NK-92 (cell line): Measurements from ENCODE around the gene INPP5A.

ENCODE experiments used
- DNase-seq: peaks from one replicate; lab custom pipeline; 2025; ENCODE audit not compliant: unreplicated experiment; lab: John Stamatoyannopoulos, UW

Gene INPP5A

DNA sequence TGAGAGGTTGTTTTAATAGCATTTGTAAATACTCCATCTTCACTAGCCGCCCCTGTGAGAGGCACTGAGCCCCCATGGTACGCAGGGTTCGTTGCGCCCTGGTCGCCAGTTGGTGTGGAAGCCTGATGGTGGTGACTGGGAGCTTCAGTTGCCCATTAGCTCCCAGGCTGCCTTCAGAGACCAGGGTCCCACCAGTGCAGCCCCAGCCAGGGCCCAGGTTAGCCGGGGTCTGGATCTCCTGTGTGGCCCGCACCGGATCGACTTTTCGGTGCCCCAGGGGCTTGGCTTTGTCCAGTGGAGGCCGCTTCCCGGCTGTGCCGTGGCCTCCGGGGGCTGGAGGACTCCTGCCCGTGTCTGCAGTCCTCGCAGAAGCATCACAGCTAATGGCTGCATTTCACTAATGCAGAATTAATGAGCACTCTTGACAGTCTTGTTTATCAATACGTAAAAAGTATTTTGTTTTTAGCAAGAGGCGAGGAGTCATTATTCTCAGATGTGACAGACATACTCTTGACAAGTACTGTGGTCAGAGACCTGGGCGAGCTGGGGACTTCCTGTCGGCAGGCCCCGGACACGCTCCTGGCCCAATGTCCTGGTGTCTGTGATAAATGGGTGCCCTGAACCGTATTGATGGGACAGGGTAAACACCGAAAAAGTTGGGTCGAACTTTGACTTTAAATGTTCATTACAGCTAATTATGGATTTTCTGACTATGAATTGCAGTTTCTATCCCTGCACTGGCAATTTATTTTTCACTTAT is 148.5 kb downstream of the INPP5A start:
- no peak for DNase-seq

DNA sequence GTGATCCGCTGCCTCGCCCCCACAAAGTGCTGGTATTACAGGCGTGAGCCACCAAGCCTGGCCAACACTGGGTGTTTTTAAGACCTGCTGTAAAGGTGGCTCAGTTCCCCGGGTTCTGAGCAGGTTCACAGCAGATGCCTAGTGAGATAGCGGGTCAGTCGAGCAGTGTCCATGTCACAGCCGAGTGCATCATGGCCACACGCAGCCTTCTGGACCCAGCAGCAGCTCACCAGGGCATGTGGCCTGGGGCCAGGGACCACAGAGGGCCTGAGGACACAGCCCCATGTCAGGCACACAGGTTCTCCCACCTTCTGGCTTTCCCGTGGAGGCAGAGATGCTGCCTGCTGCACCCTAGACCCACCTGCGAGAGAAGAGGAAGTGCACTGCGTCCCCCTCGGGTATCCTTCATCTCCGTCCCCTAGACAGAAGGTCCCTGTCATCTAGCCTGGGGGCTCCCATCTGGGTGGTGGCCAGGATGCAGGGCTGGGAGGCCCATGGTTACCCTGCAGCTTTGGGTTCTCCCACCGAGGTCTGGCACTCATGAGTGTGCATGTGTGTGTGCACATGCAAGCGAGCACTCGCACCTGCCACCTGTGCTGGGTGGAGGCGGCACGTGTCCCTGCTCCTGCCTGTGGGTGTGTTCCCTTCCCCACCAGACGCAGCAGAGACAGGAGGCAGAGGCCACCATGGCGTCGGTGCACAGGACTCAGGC is 149.8 kb downstream of the INPP5A start:
- no peak for DNase-seq

DNA sequence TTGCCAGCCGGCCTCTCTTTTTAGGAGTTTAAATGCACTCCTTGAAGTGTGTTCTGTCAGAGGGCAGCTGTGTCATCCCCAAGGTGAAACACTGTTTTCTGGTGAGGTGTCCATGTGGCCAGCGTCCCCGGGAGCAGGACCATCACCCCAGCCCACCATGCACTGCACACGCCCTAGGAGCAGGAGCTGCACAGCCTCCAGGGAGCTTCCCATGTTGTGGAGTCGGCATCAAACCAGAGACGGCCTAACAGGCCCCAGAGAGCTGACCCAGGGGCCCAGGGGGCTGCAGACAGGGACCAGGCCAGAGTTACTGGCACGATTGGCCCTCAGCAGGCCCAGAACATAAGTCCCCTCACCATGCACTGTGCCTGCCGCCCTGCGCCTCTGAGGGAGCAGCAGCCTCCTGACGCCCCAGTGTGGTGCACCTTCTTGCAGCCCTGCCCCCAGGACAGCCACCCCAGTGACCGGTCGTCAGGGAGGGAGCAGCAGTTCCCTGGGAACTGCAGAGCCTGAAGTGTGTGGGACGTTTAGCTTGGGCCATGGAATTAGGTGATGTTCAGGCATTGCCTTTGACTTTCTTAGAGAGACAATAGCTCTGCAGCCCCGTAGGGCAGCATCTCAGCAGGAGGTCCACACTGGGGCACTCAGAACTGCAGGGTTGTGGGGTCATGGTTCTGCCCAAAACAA is 150.4 kb downstream of the INPP5A start:
- DNase-seq: no peak

DNA sequence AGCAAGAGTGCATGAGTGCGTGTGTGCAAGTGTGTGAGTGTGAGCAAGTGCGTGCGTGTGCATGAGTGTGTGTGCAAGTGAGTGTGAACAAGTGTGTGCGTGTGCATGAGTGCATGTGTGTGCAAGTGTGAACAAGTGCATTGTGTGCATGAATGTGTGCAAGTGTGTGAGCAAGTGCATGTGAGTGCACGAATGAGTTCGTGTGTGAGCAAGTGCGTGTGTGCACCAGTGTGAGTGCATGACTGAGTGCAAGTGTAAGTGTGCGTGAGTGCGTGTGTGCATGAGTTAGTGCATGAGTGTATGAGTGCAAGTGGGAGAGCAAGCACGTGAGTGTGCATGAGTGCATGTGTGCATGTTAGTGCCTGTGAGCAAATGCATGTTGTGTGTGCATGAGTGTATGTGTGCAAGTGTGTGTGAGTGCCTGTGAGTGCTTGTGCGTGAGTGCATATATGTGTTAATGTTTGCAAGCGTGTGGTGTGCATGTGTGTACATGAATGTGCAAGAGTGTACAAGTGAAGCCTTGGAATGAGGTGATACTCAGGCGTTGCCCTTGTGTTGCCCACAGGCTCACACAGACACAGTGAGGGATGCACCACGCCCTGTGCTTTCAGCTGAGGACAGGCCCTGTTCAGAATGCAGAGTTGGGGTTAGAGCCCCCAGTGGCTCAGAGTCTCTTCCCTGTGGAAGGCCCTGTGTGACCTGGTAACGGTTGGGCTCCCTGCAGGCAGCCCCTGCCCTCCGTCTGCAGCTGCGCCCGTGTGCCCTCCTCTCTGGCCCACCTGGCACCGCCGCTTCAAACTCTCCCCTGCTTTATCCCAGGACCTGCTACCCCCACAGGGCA is 151.2 kb downstream of the INPP5A start:
- DNase-seq: no peak

DNA sequence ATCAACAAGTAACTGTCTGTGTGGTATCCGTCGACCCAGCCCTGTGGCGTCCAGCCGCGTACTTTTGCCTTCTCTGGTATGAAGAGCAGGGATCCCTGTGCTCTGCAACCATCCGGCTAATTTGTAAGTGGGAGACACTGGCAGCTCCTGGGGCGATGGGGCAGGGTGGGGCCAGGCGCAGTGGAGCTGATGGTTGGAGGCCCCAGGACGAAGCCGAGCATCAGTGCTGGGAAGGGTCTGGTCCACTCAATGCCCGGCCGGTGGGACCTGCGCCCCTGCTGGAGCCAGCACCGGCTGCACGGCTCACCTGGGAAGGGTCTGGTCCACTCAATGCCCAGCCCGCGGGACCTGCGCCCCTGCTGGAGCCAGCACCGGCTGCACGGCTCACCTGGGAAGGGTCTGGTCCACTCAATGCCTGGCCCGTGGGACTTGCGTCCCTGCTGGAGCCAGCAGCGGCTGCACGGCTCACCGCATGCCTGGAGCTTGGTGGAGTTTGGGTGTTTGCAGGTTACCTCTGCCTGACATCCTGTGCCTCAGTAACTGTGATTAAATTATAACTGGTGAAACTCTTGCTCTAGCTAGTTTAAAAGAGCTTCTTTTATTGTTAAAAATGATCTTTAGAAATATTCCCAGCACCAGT is 152.3 kb downstream of the INPP5A start:
- DNase-seq: no peak

DNA sequence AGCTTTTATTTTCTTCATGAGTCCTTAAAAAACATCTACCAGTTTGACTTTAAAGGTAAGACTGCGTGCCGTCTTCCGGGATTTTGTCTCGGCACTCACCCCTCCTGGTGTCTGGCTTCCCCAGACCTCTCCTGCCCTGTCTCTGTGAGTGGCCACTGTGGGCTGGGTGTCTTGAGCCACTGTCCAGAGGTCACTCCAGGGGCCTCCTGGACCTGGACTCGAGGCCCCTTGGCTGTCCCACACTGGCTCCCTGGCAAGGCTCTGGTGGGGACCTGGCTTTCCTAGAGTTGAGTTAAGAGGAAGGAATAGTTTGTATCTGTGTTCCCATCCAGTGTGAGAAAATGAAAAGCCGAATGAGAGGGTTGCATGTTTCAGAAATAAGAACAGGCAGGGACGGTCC is 152.8 kb downstream of the INPP5A start:
- DNase-seq: no peak

DNA sequence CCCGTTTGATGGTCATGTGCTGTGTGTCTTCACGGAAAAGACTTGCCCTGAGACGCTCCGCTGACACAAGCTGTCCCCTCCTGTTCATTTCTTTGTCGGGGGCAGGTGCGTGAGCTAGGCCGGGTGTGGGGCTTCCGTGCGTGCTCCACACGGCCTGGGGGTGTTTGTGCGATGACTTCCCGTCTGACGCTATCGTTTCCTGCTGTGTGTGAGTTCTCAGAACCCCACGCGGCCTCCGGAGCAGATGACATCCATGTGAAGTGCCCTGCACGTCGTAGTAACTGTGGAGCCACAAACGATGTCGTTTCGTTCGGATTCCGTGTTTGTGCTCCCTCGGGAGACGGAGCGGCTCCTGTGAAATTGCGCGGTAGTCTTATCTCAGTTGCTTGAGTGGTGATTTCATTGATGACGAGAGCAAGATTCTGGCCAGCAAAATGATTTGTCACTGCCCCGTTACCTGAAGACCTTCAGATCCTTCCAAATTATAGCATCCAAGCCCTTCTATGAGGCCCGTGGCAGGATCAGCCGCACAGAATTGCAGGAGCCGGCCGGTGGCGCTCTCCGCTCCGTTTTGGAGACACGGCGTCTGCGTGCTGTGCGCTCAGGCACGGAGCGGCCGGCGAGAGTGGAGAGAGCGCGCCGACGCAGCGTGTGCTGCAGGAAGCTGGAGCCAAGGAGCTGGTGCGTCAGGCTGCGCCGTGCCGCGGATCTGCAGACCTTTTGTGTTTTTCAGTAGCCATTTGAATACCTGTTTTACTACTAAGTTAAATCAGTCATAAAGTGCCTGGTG is 153.4 kb downstream of the INPP5A start:
- no peak for DNase-seq

DNA sequence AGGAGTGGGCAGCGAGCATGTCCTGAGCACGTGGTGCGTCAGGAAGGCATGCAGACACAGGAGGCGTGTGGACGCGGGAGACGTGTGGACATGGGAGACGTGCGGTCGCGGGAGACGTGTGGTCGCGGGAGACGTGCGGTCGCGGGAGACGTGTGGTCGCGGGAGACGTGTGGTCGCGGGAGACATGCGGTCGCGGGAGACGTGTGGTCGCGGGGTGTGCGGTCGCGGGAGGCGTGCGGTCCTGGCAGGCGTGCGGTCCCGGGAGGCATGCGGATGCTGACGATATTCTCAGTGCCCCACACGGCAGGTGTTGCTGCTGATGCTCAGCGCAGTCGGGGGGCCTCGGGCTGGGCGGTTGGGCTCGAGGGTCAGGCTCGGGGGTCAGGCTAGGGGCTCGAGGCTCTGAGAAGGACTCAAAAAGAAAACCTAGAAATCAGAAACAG is 154.1 kb downstream of the INPP5A start:
- DNase-seq: no peak

DNA sequence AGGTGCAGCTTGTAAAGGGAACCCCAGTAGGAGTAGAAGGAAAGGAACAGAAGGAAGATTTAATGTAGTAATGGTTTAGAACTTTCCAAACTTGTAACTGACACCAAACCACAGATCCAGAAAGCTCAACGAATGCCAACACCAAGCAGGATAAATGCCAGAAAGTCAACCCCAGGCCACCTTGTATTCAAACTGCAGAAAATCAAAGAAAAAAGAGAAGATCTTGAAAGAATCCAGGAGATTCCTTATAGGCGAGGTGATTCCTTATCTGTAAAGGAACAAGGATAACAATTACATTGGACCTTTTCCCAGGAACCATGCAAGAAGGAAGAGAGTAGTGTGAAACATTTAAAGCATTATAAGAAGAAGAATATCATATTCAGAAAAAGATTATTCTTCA is 154.7 kb downstream of the INPP5A start:
- no peak for DNase-seq

DNA sequence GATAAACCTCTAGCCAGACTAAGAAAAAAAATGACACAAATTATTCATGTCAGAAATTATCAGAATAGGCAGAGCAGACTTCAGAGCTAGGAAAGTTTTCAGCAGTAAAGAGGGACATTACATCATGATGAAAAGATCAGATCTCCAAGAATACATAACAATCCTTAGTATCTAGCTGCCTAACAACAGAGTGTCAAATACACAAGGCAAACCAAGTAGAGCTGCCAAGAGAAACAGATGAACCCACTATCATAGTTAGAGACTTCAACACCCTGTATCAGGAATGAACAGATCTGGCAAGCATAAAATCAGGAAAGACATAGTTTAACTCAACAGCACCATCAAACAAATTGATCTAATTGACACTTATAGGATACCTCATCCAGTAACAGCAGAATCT is 156.1 kb downstream of the INPP5A start:
- no peak for DNase-seq

DNA sequence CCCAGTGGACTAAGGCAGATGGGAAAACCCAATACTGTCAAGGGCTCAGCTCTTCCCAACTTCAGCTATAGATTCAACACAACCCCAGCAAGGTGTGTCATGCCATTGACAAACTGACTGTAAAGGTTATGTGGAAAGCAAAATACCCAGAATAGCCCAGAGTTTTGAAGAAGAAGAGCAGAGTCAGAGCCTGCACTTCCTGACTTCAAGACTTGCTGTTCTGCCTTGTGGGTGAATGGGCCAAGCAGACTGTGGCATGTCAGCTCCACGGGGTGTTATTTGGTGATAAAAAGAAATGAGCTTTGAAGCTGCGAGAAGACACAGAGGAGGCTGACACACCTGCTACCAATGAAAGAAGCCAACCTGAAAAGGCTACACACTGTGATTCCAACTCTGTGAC is 158.6 kb downstream of the INPP5A start:
- DNase-seq: no peak

DNA sequence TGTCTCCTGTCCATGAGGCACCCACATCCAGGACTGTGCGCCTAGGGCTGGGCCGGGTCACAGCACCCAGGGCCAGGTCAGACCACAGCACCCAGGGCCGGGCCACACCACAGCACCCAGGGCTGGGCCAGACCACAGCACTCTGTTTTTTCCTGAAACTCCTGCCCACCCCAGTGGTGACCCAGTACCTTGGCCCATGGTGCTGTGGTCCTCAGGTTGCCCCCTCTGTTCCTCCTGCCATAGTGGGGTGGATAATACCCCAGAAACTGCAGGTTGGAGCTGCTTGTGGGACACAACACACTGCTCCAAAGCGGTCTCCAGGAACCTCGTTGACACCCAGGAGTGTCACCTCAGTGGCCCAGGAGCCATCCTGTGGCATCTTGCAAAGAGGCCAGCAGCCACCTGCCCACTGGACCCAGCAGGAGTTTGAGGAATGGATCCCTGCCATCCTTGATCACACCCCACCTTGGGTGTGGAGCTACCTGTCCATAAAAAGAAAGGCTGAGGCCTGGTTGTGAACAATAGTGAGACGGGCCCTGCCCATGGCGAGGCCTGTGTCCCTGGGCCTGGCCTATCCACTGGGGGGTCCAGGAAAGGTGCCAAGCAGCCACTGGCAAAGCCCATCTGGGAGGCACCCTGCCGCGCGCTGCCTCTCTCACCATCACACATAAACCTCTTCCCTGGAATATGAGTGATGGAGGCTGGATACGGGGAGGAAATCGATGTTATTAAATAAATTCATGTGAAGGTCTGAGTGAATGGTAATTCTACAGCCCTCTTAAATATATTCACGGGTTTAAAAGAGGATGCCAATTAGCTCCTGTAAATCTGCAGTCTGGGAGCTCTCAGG is 159.4 kb downstream of the INPP5A start:
- no peak for DNase-seq

DNA sequence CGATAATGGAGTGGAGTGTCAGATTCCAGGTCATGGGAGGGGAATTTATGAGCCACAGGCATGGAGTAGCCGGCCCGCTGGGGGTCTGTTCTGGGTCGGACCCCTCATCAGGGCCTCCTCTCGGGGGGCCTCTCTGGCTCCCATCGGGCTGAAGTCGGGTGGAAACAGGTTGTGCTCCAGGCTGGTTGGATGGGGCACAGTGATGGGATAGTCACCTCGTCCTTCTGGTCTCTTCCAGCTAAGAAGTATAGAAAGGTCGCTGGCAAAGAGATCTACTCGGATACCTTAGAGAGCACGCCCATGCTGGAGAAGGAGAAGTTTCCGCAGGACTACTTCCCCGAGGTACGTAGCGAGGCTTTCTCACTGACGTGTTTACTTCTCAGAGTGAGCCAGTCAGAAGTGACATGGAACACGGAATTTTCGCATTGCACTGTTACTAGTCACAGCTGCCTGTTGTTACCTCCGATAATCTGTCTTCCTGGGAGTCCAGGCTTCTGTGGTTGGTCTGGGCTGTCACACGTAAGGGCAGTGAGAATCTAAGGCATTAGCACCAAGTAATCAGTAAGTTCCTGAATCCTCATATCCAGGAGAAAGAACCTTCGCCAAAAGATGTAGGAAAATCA is 160.1 kb downstream of the INPP5A start:
- DNase-seq: no peak

DNA sequence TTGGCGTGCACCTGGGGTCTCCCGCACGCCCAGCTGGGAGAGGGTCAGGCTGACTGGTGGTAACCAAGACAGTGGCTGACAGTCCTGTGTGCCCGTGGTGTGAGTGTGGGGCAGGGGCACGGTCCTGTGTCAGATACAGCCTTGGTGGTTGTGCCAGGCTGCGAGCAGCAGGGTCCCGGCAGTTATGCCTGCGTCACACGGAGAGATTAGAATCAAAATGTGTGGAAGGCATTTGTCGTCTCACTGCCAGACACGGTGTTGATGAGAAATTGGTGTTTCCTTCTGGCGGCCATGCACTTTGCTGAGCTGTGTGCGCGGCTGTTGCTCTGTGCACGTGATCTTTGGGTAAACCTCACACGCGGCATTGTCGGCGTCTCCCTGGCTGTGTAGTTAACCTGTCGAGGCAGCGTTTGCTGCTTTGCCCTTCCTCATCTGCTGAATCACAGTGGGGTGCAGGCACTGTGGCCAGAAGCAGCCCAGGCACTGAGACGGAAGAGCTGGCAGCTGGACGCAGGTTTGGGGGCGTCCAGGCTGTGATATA is 160.7 kb downstream of the INPP5A start:
- no peak for DNase-seq

DNA sequence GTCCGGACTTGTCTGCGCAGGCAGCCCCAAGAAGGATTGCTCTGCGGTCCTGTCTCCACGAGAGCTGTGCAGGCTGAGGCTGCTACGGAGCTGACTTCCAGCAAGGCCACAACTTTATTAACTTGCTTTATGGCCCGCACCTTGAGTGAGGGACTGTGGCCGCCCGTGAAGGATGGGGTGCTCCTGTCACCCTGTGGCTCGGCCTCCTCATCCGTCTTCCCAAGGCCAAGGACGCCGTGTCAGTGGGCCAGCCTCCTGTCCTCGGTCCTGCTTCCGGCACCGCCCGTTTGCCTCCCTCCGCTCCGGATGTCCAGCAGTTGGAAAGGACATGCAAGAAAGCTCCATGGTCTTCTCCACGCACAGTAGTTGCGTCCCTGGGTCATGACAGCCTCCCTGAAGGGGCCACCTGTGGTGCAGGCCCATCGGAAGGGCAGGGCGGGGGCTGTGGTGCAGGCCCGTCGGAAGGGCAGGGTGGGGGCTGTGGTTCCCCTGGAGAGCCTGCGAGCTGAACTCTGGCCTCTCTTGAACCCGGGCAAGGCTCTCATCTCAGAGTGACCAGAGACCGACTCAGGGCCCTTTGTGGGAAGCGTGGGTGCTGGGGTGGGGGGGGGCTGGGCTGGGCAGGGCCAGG is 161.3 kb downstream of the INPP5A start:
- no peak for DNase-seq

DNA sequence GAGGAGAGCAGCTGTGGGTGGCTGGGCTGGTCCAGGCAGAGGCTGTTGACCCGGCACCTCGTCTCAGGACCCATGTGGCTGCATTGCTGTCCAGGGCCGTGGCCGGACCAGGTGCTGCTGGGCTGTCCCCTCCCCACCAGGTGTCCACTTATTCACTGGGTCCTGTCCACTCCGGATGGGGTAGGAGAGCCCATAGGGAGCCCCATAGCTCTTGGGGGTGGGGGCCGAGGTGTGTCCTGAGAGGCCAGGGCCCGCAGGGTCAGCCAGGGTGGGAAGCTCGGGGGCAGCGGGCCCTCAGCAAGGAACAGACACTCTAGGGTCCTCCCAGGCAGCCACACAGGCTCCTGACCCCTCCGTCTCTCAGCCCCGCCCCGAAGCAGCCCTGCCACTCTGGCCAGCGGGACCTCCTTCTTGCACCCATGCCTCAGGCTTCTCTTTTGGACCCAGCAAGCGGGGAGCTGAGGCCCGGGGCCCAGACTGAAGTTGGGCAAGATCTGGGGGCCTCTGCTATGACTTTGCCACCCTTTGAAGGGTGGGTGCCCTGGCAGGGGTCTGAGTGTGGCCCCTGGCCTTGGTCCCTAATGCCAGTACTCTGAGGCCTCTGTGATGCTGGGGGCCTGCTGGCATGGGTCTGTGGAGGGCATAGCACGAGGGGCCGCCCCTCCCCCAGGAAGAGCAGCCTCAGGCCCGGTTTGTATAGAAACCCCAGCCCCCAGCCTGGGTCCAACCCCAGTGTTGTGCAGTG is 162.0 kb downstream of the INPP5A start:
- DNase-seq: no peak
